HG02571 (cell line): ENCODE data around the gene MROH2B.

Source experiments
- ATAC-seq: cut with Tn5 transposase; IDR thresholded peaks from one replicate; pipeline ENCODE4 v1.9.1; 2021; ENCODE audit warnings: mild to moderate bottlenecking, moderate library complexity; ENCODE audit not compliant: unreplicated experiment

The MROH2B gene

GRCh38 chr5:41071242-41071641 is at the start of gene MROH2B:
MROH2B (minus strand) TSS chr5:41071342; CDS start chr5:41070852, 490 bp downstream.
- ATAC-seq: no peak

- ATAC-seq: no peak
These were observed 49.5 kb upstream of the MROH2B start for GRCh38 chr5:41120600-41120999.

GRCh38 chr5:41118177-41118576 is 47.0 kb upstream of the MROH2B start:
- ATAC-seq: no peak

- no peak for ATAC-seq
These were observed 44.1 kb upstream of the MROH2B start for GRCh38 chr5:41115281-41115680.

- ATAC-seq: no peak
These were observed 41.6 kb upstream of the MROH2B start for GRCh38 chr5:41112486-41113455.

GRCh38 chr5:41109186-41109585 is 38.0 kb upstream of the MROH2B start:
- ATAC-seq: no peak

GRCh38 chr5:41102341-41102740 is 31.2 kb upstream of the MROH2B start:
- ATAC-seq: no peak

- no peak for ATAC-seq
These were observed 26.5 kb upstream of the MROH2B start for GRCh38 chr5:41097642-41098041.

- no peak for ATAC-seq
These were observed 24.4 kb upstream of the MROH2B start for GRCh38 chr5:41095324-41096101.

- no peak for ATAC-seq
These were observed 23.7 kb upstream of the MROH2B start for GRCh38 chr5:41094871-41095270.

- ATAC-seq: no peak
These were observed 22.7 kb upstream of the MROH2B start for GRCh38 chr5:41093803-41094202.

GRCh38 chr5:41087461-41087860 is 16.3 kb upstream of the MROH2B start:
- no peak for ATAC-seq

- ATAC-seq: no peak
These were observed 12.2 kb upstream of the MROH2B start for GRCh38 chr5:41083306-41083705.

GRCh38 chr5:41071975-41072374 is 833 bp upstream of the MROH2B start:
- no peak for ATAC-seq

GRCh38 chr5:41067714-41068568 is 3.2 kb downstream of the MROH2B start:
- no peak for ATAC-seq

- no peak for ATAC-seq
These were observed 5.3 kb downstream of the MROH2B start for GRCh38 chr5:41065691-41066335.

GRCh38 chr5:41057940-41058339 is 13.2 kb downstream of the MROH2B start:
- no peak for ATAC-seq

GRCh38 chr5:41057231-41057630 is 13.9 kb downstream of the MROH2B start:
- ATAC-seq: no peak

GRCh38 chr5:41048986-41049385 is 22.2 kb downstream of the MROH2B start:
- no peak for ATAC-seq

GRCh38 chr5:41043109-41043747 is 27.9 kb downstream of the MROH2B start:
- no peak for ATAC-seq
